OCI-M1 (cell line): ENCODE data around the gene DAPK1.

Source experiments
- DNase-seq: peaks from one replicate; lab custom pipeline; 2025; lab: John Stamatoyannopoulos, UW

Gene DAPK1

GRCh38 chr9:87686520-87687090, 188.9 kb downstream of the DAPK1 start:
- no peak for DNase-seq

DNA sequence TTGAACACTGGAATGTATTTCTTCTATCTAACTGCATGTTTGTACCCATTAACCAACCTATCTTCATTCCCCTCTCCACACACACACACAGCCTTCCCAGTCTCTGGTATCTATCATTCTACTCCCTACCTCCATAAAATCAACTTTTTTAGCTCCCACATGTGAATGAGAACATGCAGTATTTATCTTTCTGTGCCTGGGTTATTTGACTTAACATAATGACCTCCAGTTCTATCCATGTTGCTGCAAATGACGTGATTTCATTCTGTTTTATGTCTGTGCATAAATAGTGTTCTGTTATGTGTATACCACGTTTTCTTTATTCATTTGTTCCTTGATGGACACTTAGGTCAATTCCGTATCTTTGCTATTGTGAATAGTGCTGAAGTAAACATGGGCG, 189.5 kb downstream of the DAPK1 start:
- no peak for DNase-seq

DNA sequence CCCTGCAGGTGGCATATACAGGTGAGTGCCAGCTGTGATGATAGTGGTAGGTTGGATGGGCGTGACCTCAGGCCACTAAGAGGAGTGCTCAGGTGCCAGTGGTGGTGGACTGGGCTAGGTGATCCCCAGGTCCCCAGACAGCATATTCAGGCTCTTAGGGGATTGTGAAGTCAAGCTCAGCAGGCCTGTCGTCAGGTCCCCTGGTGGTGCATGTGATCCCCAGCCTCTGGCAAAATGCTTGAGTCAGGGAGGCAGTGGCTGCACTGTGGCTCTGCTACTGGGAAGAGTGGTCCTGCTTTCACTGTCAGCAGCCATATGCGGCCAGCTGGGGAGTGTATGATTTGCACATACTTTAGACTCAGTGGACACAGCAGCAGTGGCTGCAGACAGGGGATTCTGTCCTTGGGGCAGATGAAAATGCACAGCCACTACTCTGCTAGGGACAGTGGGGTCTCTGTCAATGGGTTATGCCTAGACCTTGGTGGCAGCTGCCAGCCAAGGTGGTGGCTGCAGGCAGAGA, 196.6 kb downstream of the DAPK1 start:
- no peak for DNase-seq

DNA sequence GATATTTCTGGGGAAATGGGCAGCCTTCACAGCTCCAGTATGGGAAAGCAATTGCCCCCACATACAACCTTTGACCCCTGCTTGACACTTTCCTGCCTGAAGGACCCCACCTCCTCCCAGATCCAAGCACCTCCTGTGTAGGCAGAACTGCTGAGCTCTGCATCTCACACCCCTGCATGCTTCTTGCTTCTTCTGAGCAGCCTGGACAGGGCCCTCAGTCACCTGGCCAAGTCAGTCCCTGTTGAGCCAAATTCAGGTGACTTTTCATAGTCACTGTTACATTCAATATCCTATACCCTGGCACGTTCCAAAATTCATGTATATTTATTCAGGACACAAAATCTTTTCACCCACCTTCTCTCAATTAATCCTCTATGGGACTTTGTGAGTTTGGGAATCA, 197.9 kb downstream of the DAPK1 start:
- no peak for DNase-seq

DNA sequence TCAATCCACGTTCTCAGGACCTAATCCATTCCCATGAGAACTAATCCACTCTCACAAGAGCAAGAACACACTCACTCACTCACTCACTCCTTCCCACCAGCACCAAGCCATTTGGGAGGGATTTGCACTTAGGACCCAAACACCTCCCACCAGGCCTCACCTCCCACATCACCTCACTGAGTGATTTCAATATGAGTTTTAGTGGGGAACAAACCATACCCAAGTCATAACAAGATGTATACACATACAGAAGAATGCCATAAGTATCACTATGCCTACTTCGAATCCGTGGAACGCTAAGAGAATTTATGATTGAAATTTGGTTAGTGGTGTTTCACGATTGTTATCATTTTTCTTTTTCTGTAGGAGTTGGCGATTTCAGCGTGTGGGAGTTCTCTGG, 199.0 kb downstream of the DAPK1 start:
- no peak for DNase-seq

DNA sequence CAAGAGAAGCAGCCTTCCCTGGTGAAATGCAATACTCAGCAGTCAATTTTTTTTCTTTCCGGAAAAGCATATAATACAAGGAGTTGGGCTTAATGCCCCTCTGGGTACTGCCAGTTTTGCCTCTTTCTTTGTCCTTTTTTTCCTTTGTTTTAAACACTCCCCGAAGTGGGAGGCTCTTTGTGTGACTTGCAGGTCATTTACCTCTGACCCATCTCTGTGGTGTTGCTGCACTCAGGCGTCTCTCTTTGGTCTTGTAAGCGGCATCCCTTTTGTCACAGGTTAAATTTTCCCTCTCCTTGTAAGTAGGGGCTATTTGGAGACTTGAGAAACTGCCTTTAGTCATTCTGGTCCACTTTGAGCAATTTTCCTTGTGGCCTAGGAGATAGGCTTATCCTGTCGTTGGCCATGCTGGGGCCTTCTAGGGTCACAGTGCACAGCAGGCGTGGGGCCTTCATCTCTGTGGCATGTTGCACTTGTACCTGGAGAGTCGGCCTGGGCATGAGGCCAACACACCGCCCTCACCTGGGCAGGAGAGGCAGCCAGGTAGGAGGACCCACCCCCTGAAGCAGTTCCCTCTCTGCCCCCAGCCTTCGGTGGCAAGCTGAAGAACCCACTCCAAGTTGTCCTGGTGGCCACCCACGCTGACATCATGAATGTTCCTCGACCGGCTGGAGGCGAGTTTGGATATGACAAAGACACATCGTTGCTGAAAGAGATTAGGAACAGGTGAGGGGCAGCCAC, 200.6 kb downstream of the DAPK1 start:
- no peak for DNase-seq

- DNase-seq = no peak
Measured at GRCh38 chr9:87699835-87700234, 202.2 kb downstream of the DAPK1 start.

GRCh38 chr9:87701491-87701890, 203.8 kb downstream of the DAPK1 start:
- no peak for DNase-seq

GRCh38 chr9:87701931-87702421, 204.3 kb downstream of the DAPK1 start:
- no peak for DNase-seq

DNA sequence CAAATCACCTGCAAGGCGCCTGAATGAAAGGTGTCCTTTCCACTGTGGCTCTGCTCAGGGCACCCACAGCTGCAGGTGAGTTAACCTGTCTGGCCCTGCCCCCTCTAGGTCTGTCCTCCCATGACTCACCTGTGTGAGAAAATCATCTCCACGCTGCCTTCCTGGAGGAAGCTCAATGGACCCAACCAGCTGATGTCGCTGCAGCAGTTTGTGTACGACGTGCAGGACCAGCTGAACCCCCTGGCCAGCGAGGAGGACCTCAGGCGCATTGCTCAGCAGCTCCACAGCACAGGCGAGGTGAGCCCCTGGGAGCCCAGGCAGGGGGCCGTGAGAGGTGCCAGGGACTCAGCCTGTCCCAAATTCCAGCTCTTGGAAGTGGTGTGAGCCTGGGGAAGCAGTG, 205.3 kb downstream of the DAPK1 start:
- DNase-seq = no peak

- DNase-seq = no peak
Measured at GRCh38 chr9:87703636-87704276, 206.1 kb downstream of the DAPK1 start.

- no peak for DNase-seq
Measured at GRCh38 chr9:87704342-87704741, 206.7 kb downstream of the DAPK1 start.

DNA sequence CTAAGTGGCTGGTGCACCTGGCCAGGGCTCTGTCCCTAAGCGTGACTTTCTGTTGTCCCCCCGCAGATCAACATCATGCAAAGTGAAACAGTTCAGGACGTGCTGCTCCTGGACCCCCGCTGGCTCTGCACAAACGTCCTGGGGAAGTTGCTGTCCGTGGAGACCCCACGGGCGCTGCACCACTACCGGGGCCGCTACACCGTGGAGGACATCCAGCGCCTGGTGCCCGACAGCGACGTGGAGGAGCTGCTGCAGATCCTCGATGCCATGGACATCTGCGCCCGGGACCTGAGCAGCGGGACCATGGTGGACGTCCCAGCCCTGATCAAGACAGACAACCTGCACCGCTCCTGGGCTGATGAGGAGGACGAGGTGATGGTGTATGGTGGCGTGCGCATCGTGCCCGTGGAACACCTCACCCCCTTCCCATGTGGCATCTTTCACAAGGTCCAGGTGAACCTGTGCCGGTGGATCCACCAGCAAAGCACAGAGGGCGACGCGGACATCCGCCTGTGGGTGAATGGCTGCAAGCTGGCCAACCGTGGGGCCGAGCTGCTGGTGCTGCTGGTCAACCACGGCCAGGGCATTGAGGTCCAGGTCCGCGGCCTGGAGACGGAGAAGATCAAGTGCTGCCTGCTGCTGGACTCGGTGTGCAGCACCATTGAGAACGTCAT, 208.5 kb downstream of the DAPK1 start:
- no peak for DNase-seq

DNA sequence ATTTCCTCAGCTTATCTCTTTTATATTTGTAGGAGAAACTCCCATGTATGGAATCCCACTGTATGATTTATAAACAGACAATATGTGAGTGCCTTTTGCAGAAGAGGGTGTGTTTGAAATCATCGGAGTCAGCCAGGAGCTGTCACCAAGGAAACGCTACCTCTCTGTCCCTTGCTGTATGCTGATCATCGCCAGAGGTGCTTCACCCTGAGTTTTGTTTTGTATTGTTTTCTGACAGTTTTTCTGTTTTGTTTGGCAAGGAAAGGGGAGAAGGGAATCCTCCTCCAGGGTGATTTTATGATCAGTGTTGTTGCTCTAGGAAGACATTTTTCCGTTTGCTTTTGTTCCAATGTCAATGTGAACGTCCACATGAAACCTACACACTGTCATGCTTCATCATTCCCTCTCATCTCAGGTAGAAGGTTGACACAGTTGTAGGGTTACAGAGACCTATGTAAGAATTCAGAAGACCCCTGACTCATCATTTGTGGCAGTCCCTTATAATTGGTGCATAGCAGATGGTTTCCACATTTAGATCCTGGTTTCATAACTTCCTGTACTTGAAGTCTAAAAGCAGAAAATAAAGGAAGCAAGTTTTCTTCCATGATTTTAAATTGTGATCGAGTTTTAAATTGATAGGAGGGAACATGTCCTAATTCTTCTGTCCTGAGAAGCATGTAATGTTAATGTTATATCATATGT, 210.3 kb downstream of the DAPK1 start:
- no peak for DNase-seq

GRCh38 chr9:87708546-87708945, 210.9 kb downstream of the DAPK1 start:
- DNase-seq = no peak

- DNase-seq = no peak
Measured at GRCh38 chr9:87708986-87709728, 211.5 kb downstream of the DAPK1 start.

DNA sequence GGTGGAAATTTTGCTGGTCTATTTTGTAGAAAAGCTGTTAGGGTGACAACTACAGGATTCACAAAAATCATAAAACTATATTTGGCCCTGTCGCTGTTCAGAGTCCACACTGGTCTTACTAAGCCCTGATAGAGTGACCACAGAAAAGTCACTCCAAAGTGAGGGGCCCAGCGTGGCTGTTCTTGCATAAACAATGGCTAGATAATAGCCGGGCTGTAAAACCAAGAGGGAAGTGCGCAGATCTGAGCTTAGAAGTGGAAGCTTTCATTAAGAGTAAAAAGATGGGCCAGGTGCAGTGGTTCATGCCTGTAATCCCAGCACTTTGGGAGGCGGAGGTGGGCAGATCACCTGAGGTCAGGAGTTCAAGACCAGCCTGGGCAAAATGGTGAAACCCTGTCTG, 212.8 kb downstream of the DAPK1 start:
- DNase-seq = peak; percentile 77

DNA sequence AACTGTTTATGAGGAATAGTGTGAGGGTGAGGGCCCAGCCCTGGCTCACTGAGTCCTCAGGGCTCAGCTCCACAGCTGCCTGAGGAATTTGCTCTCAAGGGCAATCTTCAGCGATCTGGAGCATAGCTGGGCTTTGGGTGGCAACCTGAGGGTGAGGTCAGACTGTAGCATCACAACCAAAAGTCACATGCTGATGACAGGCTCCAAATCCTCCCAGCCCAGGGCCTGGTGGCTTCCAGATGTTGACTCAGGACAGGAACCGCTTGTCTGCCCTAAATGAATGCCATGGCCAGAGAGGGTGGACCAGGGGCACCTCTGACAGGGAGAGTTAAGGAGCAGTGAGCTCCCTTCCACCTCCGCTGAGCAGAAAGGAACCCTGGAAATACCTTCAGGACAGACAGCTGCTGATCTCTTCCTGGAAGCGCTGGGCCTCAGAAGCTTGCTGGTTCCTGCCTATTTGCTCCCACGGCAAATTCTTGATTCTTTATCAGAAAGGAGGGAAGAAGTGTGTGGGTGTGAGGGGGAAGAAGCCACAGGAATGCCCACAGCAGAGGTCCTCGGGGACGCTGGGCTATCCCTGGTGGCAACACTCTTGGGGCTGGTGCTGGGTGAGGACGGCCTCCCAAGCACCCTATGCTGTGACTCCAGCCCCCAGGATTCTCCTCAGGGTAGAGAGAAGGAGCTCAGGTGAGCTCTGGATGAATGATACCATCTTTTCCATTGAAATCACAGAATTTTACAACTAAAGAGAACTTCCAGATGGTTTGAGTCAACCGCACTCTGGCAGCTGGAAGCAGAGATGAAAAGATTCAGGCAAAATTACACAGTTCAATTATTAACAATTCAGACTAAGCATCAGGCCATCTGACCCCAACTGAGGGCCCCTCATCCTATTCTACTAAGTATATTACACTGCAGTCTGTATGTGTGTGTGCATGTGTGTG, 214.5 kb downstream of the DAPK1 start:
- no peak for DNase-seq

DNA sequence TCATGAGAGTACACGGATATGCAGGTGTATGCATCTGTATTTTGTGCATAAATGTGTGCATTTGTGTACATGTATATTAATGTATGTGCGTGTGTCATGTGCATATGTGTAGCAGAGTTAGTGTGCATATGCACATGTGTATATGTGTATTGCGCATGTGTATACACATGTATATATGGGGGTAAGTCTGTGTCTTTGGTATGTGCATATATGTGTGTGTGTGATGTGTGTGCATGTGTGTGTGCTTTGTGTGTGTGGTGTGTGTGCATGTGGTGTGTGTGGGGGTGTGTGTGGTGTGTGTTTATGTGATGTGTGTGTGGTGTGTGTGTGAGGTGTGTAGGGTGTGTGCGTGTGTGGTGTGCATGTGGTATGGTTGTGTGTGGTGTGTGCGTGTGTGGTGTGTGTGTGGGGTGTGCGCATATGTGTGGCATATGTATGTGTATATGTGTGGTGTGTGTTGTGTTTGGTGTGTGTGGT, 215.2 kb downstream of the DAPK1 start:
- DNase-seq = no peak
